ENCODE data around the gene USP51. TPM values are rescaled to one million over a fixed set of nuclear protein-coding genes. Genes with fewer than 3 reads are reported as not detected.
"Not testable (repeated sequence)": the region's sequence is repeated elsewhere in the genome, so short reads cannot be mapped to it uniquely, and the experiment has no call there.

USP51 gene
- total and polyA plus RNA-seq, 7 donors, result 0.23 to 3.5 (median 2.1) TPM

DNA sequence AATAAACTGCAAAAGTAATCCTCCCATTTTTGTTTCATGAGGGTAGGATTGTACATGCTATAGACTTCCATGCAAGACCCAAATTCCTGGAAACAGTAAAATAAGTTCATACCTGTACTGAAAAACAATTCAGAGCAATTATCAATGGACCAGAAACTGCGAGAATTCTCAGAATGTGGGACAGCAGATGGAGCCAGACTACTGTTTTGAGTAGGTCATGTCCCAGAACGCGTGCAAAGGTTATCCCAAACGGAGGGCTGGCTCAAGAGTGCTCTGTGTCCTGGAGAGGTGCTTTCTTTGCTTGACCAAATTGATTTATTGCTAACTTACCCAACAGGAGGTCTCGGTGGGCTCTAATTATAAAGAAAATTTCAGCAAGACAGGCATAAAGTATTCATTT lies 39.4 kb downstream of the USP51 start:
- Histone ChIP-seq H3K4me1 (peaks cover 0 to 6% (median 0%) of the 10 kb centered on the region in 4 donors), H3K9me3 (no peaks in the 10 kb centered on the region), H3K27me3 (no peaks in the 10 kb centered on the region), H3K36me3 (no peaks in the 10 kb centered on the region), H3K4me3 (no peak overlapping the region), H3K27ac (no peak overlapping the region)
- DNase-seq, result no peak
- intact Hi-C loops (cut with DNase I), result no loop called here
- TF ChIP-seq, protein P1, sequence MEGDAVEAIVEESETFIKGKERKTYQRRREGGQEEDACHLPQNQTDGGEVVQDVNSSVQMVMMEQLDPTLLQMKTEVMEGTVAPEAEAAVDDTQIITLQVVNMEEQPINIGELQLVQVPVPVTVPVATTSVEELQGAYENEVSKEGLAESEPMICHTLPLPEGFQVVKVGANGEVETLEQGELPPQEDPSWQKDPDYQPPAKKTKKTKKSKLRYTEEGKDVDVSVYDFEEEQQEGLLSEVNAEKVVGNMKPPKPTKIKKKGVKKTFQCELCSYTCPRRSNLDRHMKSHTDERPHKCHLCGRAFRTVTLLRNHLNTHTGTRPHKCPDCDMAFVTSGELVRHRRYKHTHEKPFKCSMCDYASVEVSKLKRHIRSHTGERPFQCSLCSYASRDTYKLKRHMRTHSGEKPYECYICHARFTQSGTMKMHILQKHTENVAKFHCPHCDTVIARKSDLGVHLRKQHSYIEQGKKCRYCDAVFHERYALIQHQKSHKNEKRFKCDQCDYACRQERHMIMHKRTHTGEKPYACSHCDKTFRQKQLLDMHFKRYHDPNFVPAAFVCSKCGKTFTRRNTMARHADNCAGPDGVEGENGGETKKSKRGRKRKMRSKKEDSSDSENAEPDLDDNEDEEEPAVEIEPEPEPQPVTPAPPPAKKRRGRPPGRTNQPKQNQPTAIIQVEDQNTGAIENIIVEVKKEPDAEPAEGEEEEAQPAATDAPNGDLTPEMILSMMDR (IDR thresholded peaks at IDR 0.05), result no peak
- TF ChIP-seq POLR2A (IDR thresholded peaks at IDR 0.05) (no peak), EP300 (IDR thresholded peaks at IDR 0.05) (no peak), POLR2AphosphoS5 (IDR thresholded peaks at IDR 0.05) (no peak)
- WGBS, 2 donors, result 16 to 43% methylated on average over 5 of the region's 5 CpGs

GRCh38 chrX:55443468-55443867 lies 46.2 kb downstream of the USP51 start:
- H3K4me1 ChIP-seq; H3K27me3 ChIP-seq; DNase-seq; H3K36me3 ChIP-seq; H3K9me3 ChIP-seq; H3K27ac ChIP-seq; H3K4me3 ChIP-seq; intact Hi-C loops (cut with DNase I): not testable (repeated sequence)
- WGBS, 2 donors, result 60 to 66% methylated on average over 5 of the region's 5 CpGs

Small RNA genes within 50 kb of the gene (small RNA-seq; reads per million reads assigned to genes)
- 0 reads per million in 3 donors for gene MIR4536-2

Other genes starting within 250 kb of the USP51 start
- not detected for gene PAGE3, start 224.9 kb downstream of the USP51 start, total RNA-seq
- gene PAGE3, start 224.9 kb downstream of the USP51 start, polyA plus RNA-seq, result not detected
- gene MAGEH1, start 37.7 kb downstream of the USP51 start, total RNA-seq, result 10 to 100 TPM; 27.3 to 39.8 (median 32.4) TPM
- gene MAGEH1, start 37.7 kb downstream of the USP51 start, polyA plus RNA-seq, result 10 to 100 TPM in 1 of 3 donors, 1 to 10 TPM in 2; 2.5 to 16.6 (median 5.4) TPM
- gene FOXR2, start 133.6 kb upstream of the USP51 start, total RNA-seq, result not detected
- not detected for gene FOXR2, start 133.6 kb upstream of the USP51 start, polyA plus RNA-seq
- gene RRAGB, start 227.9 kb upstream of the USP51 start, total RNA-seq, result 10 to 100 TPM in 3 of 4 donors, 1 to 10 TPM in 1; 10.0 to 41.4 (median 24.4) TPM
- 10 to 100 TPM in 1 of 3 donors, 1 to 10 TPM in 2; 3.7 to 17.4 (median 9.7) TPM for gene RRAGB, start 227.9 kb upstream of the USP51 start, polyA plus RNA-seq